Ishikawa (cell line): Measurements from ENCODE around the gene RAC2.

ENCODE experiments used
- CEBPB ChIP-seq: IDR thresholded peaks from 2 replicates; pipeline ENCODE4 v1.6.1; 2012
- CREB1 ChIP-seq: IDR thresholded peaks from 2 replicates; pipeline ENCODE4 v1.6.1; 2012; ENCODE audit warnings: low read depth
- EGR1 ChIP-seq: IDR thresholded peaks from 2 replicates; pipeline ENCODE4 v1.6.1; 2012
- EP300 ChIP-seq: IDR thresholded peaks from 2 replicates; pipeline ENCODE4 v1.6.1; 2012; ENCODE audit warnings: borderline replicate concordance
- FOXM1 ChIP-seq: IDR thresholded peaks from 2 replicates; pipeline ENCODE4 v1.6.1; 2012; ENCODE audit warnings: low read depth, borderline replicate concordance
- MAX ChIP-seq: IDR thresholded peaks from 2 replicates; pipeline ENCODE4 v1.6.1; 2012
- NFIC ChIP-seq: IDR thresholded peaks from 2 replicates; pipeline ENCODE4 v1.6.1; 2012
- RAD21 ChIP-seq: IDR thresholded peaks from 2 replicates; pipeline ENCODE4 v1.6.1; 2012; ENCODE audit warnings: low read depth
- REST ChIP-seq: IDR thresholded peaks from 2 replicates; pipeline ENCODE4 v1.6.1; 2012; ENCODE audit warnings: low read depth, mild to moderate bottlenecking
- TAF1 ChIP-seq: IDR thresholded peaks from 2 replicates; pipeline ENCODE4 v1.6.1; 2012; ENCODE audit warnings: low read depth, mild to moderate bottlenecking
- TCF12 ChIP-seq: IDR thresholded peaks from 2 replicates; pipeline ENCODE4 v1.6.1; 2012; ENCODE audit warnings: low read depth
- TEAD4 ChIP-seq: IDR thresholded peaks from 2 replicates; pipeline ENCODE4 v1.6.1; 2012
- USF1 ChIP-seq: IDR thresholded peaks from 2 replicates; pipeline ENCODE4 v1.6.1; 2012
- YY1 ChIP-seq: IDR thresholded peaks from 2 replicates; pipeline ENCODE4 v1.6.1; 2012; ENCODE audit warnings: low read depth
- ZBTB7A ChIP-seq: IDR thresholded peaks from 2 replicates; pipeline ENCODE4 v1.6.1; 2012; ENCODE audit warnings: low read depth

RAC2 gene

GRCh38 chr22:37218771-37219411 is 25.2 kb downstream of the RAC2 start:
- TF ChIP-seq TCF12 (no peak), NFIC (no peak), CREB1 (no peak), EGR1 (no peak), TAF1 (no peak), USF1 (no peak), EP300 (no peak), ZBTB7A (no peak), YY1 (no peak), RAD21 (no peak), MAX (no peak), TEAD4 (no peak), REST (no peak)

- TF ChIP-seq EGR1 (no peak), RAD21 (no peak), TEAD4 (no peak), REST (no peak), EP300 (no peak), FOXM1 (no peak), TCF12 (no peak), MAX (no peak), CREB1 (no peak), YY1 (no peak), ZBTB7A (no peak), USF1 (no peak), CEBPB (no peak), NFIC (no peak), TAF1 (no peak)
Measured at GRCh38 chr22:37218399-37218770, 25.7 kb downstream of the RAC2 start.

GRCh38 chr22:37215890-37216289 is 28.2 kb downstream of the RAC2 start:
- TF ChIP-seq YY1 (no peak), ZBTB7A (no peak), NFIC (no peak), EGR1 (no peak), TEAD4 (no peak), CEBPB (no peak), CREB1 (no peak), REST (no peak), USF1 (no peak), MAX (no peak), TCF12 (no peak), EP300 (no peak), TAF1 (no peak), RAD21 (no peak), FOXM1 (no peak)

GRCh38 chr22:37214731-37215030 is 29.4 kb downstream of the RAC2 start:
- TF ChIP-seq MAX: no peak
- no peak for TF ChIP-seq CREB1
- TF ChIP-seq NFIC: no peak
- no peak for TF ChIP-seq EP300
